ENCODE measurements around the gene UGP2.

DNA sequence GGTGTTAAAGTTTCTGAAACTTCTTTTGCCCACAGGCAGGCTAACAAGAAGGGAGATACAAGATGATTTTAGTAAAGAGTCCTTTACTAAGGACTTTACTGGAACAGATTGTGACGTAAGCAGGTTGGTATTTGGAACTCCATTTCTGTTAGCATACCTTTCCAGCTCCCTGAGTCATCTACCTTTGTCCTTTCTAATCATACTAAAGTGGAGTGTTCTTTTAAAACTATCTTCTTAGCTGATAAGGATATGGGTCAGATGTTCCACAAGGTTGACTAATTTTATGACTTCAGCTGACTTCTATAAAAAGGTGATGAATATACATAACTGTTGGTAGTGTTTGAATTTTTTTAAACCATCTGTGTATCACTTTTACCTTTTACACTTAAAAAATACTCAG, 21.1 kb downstream of the UGP2 start:
- no peak for TF ChIP-seq CTCF (IDR thresholded peaks at IDR 0.05; ENCODE audit: low read length)
- no peak for TF ChIP-seq EZH2 (IDR thresholded peaks at IDR 0.05; ENCODE audit: borderline replicate concordance, low read length)
